Heart right ventricle (tissue), 16 donors: ENCODE measurements around the gene FBLN5. TPM values are rescaled to one million over a fixed set of nuclear protein-coding genes. Genes with fewer than 3 reads are reported as not detected.

ENCODE experiments used
- ATAC-seq, 8 donors: fragments of 200-7000 bp; cut with Tn5 transposase; one replicate each; pipeline ENCODE4 v1.9.1; 2020; ENCODE audit warnings: mild to moderate bottlenecking in 8 of 8, moderate library complexity in 8 of 8, moderate number of reproducible peaks in 1 of 8
- DNase-seq, 2 donors: peaks; one replicate each; pipeline ENCODE4 v3.0.0-alpha.2; 2020
- H3K27ac ChIP-seq, 10 donors: fragments of 200-600 bp; sonication (generic) in 2 of 10; one replicate each; pipeline versions ENCODE4 v1.5.0 to v1.8.0; 2020 to 2022; ENCODE audit warnings: mild to moderate bottlenecking in 3 of 10
- H3K27me3 ChIP-seq, 7 donors: fragments of 200-600 bp; one replicate each; pipeline ENCODE4 v1.8.0; 2021 to 2022; ENCODE audit warnings: mild to moderate bottlenecking in 2 of 7
- H3K36me3 ChIP-seq, 9 donors: fragments of 200-600 bp; sonication (generic) in 1 of 9; one replicate each; pipeline versions ENCODE4 v1.5.0 to v1.8.0; 2020 to 2022; ENCODE audit warnings: mild to moderate bottlenecking in 2 of 9
- H3K4me1 ChIP-seq, 9 donors: fragments of 200-600 bp; sonication (generic) in 1 of 9; one replicate each; pipeline versions ENCODE4 v1.5.0 to v1.8.0; 2020 to 2022; ENCODE audit warnings: mild to moderate bottlenecking in 4 of 9
- H3K4me3 ChIP-seq, 10 donors: fragments of 200-600 bp; sonication (generic) in 2 of 10; one replicate each; pipeline versions ENCODE4 v1.5.0 to v1.8.0; 2020 to 2022; ENCODE audit warnings: mild to moderate bottlenecking in 7 of 10, moderate library complexity in 2 of 10
- H3K9me3 ChIP-seq, 11 donors: fragments of 200-600 bp in 10 of 11; sonication (generic) in 2 of 11; one replicate each; pipeline versions ENCODE4 v1.5.0 to v1.8.0; 2013 to 2022; ENCODE audit warnings: mild to moderate bottlenecking in 2 of 11, control low read depth in 1 of 11, moderate library complexity in 1 of 11
- WGBS, 2 donors: extraction: QIAGEN DNeasy Blood & Tissue Kit; methylation state at CpG; one replicate each; pipeline ENCODE4 v1.1.7; 2013; ENCODE audit warnings: inconsistent platforms in 1 of 2; 5-methylcytosine and 5-hydroxymethylcytosine counted together
- intact Hi-C, 10 donors: fragments of 100-400 bp; cut with DNase I; formaldehyde crosslinking; loops; one replicate each; pipeline versions ENCODE4 v1.11.1 to v1.14.2; 2022
- polyA plus RNA-seq, 2 donors: library from polyadenylated mRNA; stranded (reverse); fragments of 200-250 nt; gene quantifications; one replicate each; pipeline ENCODE4 v1.2.3, GENCODE V29; 2013
- total RNA-seq, 10 donors: library from RNA; stranded (reverse); fragmentation: NEBNext Ultra II Directional in 3 of 10; extraction: Animal tissue kit (Norgen Biotek cat#: 25700) in 3 of 10; gene quantifications; one replicate each; pipeline versions ENCODE4 v1.2.1 to v1.2.4, GENCODE V29; 2021 to 2023
- TF ChIP-seq, protein P1 (sequence below), 9 donors: fragments of 200-600 bp; sonication (generic) in 2 of 9; IDR thresholded peaks; one replicate each; pipeline versions ENCODE4 v1.5.0 to v1.8.0; 2021 to 2022; ENCODE audit warnings: antibody characterized with exemption in 9 of 9, mild to moderate bottlenecking in 5 of 9, moderate library complexity in 1 of 9
- donor health status: Arrhythmogenic right ventricular cardiomyopathy.
- donor health status: ischemic (EF 13 %, LVEDD 7.1; RV severe dilation, severe dysfunction).
- donor health status: healthy with polysubstance abuse.
- donor health status: DM: no; HTN: yes; CAD: no.
- donor health status: DM: no; HTN: no; CAD: no.
- donor health status: ischemic (EF 25% LVEDD 6.9; RV normal size, moderate dysfunction).
- donor health status: ischemic (EF 25% LVEDD 5.7; RV mildly dilated, moderate dysfunction).
- donor health status: healthy.
- donor health status: DM: yes; HTN: yes; CAD: no.
- donor health status: Ischemic cardiomyopathy.
- donor health status: ischemic (EF 35%, LVEDD 5.7; RV mildly dilated, moderate dysfunction).
- donor health status: nonischemic (EF 11% LVEDD 7.7; RV severe dilation, severe dysfunction).
- donor health status: DM: yes; HTN: yes; CAD: no.
- donor health status: PGD.
- donor health status: ischemic (EF 29% LVEDD 5.4; RV normal size, mild dysfunction).
- donor health status: nonischemic (EF 23%, LVEDD 6.1; RV moderate dilation, normal function).

Gene FBLN5
- total and polyA plus RNA-seq, 12 donors: 25.3 to 91.5 (median 41.7) TPM

DNA sequence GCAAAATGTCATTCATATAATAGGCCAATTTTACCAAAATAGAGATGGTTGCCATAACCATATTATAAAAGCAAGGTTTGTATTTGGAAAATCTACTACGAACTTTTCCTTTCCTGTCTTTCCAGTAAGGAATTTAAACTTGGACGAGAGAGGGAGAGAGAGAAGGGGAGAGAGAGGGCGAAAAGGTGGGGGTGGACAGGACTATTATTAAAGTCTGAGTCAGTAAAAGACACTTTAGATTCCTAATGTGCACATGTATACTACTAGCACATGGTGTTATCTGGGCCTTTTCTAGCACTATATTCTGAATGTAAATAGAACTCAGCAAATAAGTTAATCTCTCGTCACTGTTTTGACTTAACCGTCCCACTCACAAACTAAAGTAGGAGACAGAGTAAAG, 30.4 kb upstream of the FBLN5 start:
- Histone ChIP-seq H3K27ac (peak overlapping the region in 5 of 10 donors; percentile 9 to 51 (median 36)), H3K4me1 (peaks cover 0 to 19% (median 5%) of the 10 kb centered on the region in 9 donors), H3K9me3 (no peaks in the 10 kb centered on the region), H3K27me3 (no peaks in the 10 kb centered on the region), H3K4me3 (no peak overlapping the region), H3K36me3 (peaks cover 0 to 75% (median 15%) of the 10 kb centered on the region in 9 donors)
- peak in 7 of 8 donors; percentile 55 to 96 (median 88) for ATAC-seq
- DNase-seq: peak in 1 of 2 donors; percentile 5
- TF ChIP-seq, protein P1, sequence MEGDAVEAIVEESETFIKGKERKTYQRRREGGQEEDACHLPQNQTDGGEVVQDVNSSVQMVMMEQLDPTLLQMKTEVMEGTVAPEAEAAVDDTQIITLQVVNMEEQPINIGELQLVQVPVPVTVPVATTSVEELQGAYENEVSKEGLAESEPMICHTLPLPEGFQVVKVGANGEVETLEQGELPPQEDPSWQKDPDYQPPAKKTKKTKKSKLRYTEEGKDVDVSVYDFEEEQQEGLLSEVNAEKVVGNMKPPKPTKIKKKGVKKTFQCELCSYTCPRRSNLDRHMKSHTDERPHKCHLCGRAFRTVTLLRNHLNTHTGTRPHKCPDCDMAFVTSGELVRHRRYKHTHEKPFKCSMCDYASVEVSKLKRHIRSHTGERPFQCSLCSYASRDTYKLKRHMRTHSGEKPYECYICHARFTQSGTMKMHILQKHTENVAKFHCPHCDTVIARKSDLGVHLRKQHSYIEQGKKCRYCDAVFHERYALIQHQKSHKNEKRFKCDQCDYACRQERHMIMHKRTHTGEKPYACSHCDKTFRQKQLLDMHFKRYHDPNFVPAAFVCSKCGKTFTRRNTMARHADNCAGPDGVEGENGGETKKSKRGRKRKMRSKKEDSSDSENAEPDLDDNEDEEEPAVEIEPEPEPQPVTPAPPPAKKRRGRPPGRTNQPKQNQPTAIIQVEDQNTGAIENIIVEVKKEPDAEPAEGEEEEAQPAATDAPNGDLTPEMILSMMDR (IDR thresholded peaks at IDR 0.05): no peak
- WGBS, 2 donors: 62 to 76% methylated on average over 5 of the region's 5 CpGs
- intact Hi-C loops: no loop called here

DNA sequence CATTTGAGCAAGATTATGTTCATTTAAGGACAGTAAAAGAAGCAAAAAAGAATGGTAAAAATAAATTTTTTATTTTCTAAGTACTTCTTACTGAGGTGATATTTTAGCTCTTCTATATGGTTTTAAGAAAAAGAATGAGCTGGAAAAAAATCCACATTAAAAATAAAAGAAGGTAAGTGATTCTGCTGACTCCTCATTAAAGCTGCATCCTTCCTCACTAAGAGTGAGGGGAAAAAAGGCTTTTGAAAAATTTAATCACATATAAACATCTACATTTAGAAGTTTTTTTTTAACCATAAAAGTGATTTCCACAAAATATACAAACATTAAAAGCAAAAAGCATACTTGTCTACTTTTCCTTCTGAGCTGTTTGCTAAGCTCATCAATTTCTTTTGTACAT, 28.3 kb upstream of the FBLN5 start:
- H3K9me3 ChIP-seq: no peaks in the 10 kb centered on the region
- H3K36me3 ChIP-seq: peaks cover 0 to 78% (median 25%) of the 10 kb centered on the region in 9 donors
- TF ChIP-seq, protein P1 (IDR thresholded peaks at IDR 0.05): no peak
- no peaks in the 10 kb centered on the region for H3K27me3 ChIP-seq
- intact Hi-C loops: no loop called here
- ATAC-seq: no peak
- DNase-seq: no peak
- H3K4me1 ChIP-seq: peaks cover 0 to 18% (median 5%) of the 10 kb centered on the region in 9 donors
- no peak overlapping the region for H3K4me3 ChIP-seq
- no peak overlapping the region for H3K27ac ChIP-seq

DNA sequence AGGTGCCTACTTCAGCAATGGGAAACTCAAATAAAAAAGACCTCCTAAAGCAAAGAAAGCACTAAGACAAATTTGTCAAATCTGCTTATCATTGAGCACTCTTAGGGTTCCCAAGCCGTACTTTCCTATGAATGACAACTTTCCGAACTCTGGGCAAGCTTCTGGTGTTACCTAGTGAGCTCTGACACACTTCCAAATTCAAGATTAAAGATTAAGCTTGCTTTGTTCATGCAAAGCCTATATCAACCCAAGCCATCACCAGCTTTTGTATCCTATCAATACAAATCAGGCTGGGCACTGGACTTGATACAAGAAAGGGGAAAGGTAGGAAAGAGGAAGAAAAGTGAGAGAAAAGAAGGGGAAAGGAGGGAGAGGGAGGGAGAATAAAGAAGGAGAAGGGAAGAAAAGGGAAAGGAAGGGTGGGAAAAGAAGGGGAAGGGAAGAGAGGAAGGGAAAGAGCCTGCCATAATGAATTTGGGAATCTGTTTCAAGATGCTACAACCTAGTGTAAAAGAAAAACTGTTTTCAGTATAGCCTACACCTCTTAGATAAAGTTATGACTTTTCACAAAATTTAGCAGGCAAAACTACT, 23.8 kb upstream of the FBLN5 start:
- 94% methylated on average over 2 of the region's 2 CpGs for WGBS, 2 donors

DNA sequence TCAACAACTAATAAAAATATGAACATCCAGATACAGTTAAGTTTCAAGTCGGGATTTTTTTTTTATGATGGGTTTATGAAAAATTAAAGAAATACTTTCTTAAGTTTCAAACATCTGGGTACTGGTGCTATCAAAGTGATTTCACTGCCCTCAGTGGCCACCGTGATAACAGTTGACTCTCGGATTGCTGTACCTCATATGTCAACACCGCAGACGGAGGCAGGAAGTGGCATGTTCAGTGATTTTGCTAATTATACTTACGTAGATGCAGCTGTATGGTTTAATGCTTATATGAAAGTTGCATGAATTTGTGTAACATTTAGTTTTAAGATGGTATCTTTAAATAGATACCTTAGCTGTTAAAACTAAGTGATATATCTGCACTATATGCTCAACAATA, 20.8 kb upstream of the FBLN5 start:
- Histone ChIP-seq H3K36me3 (peaks cover 0 to 70% (median 27%) of the 10 kb centered on the region in 9 donors), H3K4me1 (no peaks in the 10 kb centered on the region), H3K27me3 (no peaks in the 10 kb centered on the region), H3K27ac (no peak overlapping the region), H3K4me3 (no peak overlapping the region), H3K9me3 (no peaks in the 10 kb centered on the region)
- 61 to 72% methylated on average over 6 of the region's 6 CpGs for WGBS, 2 donors
- DNase-seq (no peak), ATAC-seq (no peak)
- TF ChIP-seq, protein P1 (IDR thresholded peaks at IDR 0.05): no peak
- intact Hi-C loops: no loop called here

More for the DNA sequence above, 23.8 kb upstream of the FBLN5 start:
- Histone ChIP-seq H3K36me3 (peaks cover 0 to 99% (median 40%) of the 10 kb centered on the region in 9 donors), H3K4me3 (no peak overlapping the region), H3K9me3 (no peaks in the 10 kb centered on the region), H3K27me3 (no peaks in the 10 kb centered on the region), H3K4me1 (no peaks in the 10 kb centered on the region), H3K27ac (no peak overlapping the region)
- DNase-seq (no peak), ATAC-seq (no peak)
- TF ChIP-seq, protein P1 (IDR thresholded peaks at IDR 0.05): no peak
- intact Hi-C loops: no loop called here
